Measurements from ENCODE around the gene NMS. TPM values are rescaled to one million over a fixed set of nuclear protein-coding genes. Genes with fewer than 3 reads are reported as not detected.
"Not testable (repeated sequence)": the region's sequence is repeated elsewhere in the genome, so short reads cannot be mapped to it uniquely, and the experiment has no call there.

Gene NMS
- total RNA-seq, 1 donor from 2014 or later = not detected

- Histone ChIP-seq H3K4me3 (ENCODE audit: low read depth, low read length) (no peak overlapping the region), H3K27me3 (ENCODE audit: control insufficient read depth, insufficient read depth, low read length) (no peaks in the 10 kb centered on the region), H3K36me3 (ENCODE audit: control insufficient read depth, insufficient read depth, low read length) (no peaks in the 10 kb centered on the region)
- TF ChIP-seq CTCF (IDR thresholded peaks at IDR 0.05; ENCODE audit: insufficient read depth, low read length, poor library complexity, severe bottlenecking) = no peak
- DNase-seq (ENCODE audit: low read depth) = no peak
These were observed 32.5 kb upstream of the NMS start for GRCh38 chr2:100437751-100438150.

GRCh38 chr2:100446696-100447095 is 23.6 kb upstream of the NMS start:
- no peak for DNase-seq (ENCODE audit: low read depth)

GRCh38 chr2:100451092-100451491 is 19.2 kb upstream of the NMS start:
- Histone ChIP-seq H3K36me3 (ENCODE audit: control insufficient read depth, insufficient read depth, low read length) (no peaks in the 10 kb centered on the region), H3K4me3 (ENCODE audit: low read depth, low read length) (no peak overlapping the region), H3K27me3 (ENCODE audit: control insufficient read depth, insufficient read depth, low read length) (peaks cover 2% of the 10 kb centered on the region)
- no peak for DNase-seq (ENCODE audit: low read depth)
- no peak for TF ChIP-seq CTCF (IDR thresholded peaks at IDR 0.05; ENCODE audit: insufficient read depth, low read length, poor library complexity, severe bottlenecking)

More at GRCh38 chr2:100446696-100447095, 23.6 kb upstream of the NMS start:
- Histone ChIP-seq H3K4me3 (ENCODE audit: low read depth, low read length) (no peak overlapping the region), H3K36me3 (ENCODE audit: control insufficient read depth, insufficient read depth, low read length) (no peaks in the 10 kb centered on the region), H3K27me3 (ENCODE audit: control insufficient read depth, insufficient read depth, low read length) (peaks cover 2% of the 10 kb centered on the region)
- no peak for TF ChIP-seq CTCF (IDR thresholded peaks at IDR 0.05; ENCODE audit: insufficient read depth, low read length, poor library complexity, severe bottlenecking)

- TF ChIP-seq CTCF (IDR thresholded peaks at IDR 0.05; ENCODE audit: insufficient read depth, low read length, poor library complexity, severe bottlenecking) = no peak
- no peak overlapping the region for H3K4me3 ChIP-seq (ENCODE audit: low read depth, low read length)
- no peak for DNase-seq (ENCODE audit: low read depth)
- no peaks in the 10 kb centered on the region for H3K36me3 ChIP-seq (ENCODE audit: control insufficient read depth, insufficient read depth, low read length)
- H3K27me3 ChIP-seq (ENCODE audit: control insufficient read depth, insufficient read depth, low read length) = peaks cover 2% of the 10 kb centered on the region
These were observed 18.5 kb upstream of the NMS start for GRCh38 chr2:100451734-100452133.

- no peak overlapping the region for H3K4me3 ChIP-seq (ENCODE audit: low read depth, low read length)
- no peaks in the 10 kb centered on the region for H3K27me3 ChIP-seq (ENCODE audit: control insufficient read depth, insufficient read depth, low read length)
- H3K36me3 ChIP-seq (ENCODE audit: control insufficient read depth, insufficient read depth, low read length) = no peaks in the 10 kb centered on the region
- no peak for DNase-seq (ENCODE audit: low read depth)
- no peak for TF ChIP-seq CTCF (IDR thresholded peaks at IDR 0.05; ENCODE audit: insufficient read depth, low read length, poor library complexity, severe bottlenecking)
These were observed 16.4 kb upstream of the NMS start for GRCh38 chr2:100453853-100454252.

GRCh38 chr2:100456357-100456756 is 13.9 kb upstream of the NMS start:
- H3K4me3 ChIP-seq (ENCODE audit: low read depth, low read length); H3K36me3 ChIP-seq (ENCODE audit: control insufficient read depth, insufficient read depth, low read length); H3K27me3 ChIP-seq (ENCODE audit: control insufficient read depth, insufficient read depth, low read length); DNase-seq (ENCODE audit: low read depth): not testable (repeated sequence)

All from kidney epithelial cell (primary cell).